T-helper 2 cell (primary cell): ENCODE measurements around the gene OPCML.

ENCODE experiments used
- DNase-seq, 5 experiments: peaks; one replicate each; pipeline versions ENCODE4 v3.0.0 to v3.0.0-alpha.2; 2012 to 2022

OPCML gene

DNA sequence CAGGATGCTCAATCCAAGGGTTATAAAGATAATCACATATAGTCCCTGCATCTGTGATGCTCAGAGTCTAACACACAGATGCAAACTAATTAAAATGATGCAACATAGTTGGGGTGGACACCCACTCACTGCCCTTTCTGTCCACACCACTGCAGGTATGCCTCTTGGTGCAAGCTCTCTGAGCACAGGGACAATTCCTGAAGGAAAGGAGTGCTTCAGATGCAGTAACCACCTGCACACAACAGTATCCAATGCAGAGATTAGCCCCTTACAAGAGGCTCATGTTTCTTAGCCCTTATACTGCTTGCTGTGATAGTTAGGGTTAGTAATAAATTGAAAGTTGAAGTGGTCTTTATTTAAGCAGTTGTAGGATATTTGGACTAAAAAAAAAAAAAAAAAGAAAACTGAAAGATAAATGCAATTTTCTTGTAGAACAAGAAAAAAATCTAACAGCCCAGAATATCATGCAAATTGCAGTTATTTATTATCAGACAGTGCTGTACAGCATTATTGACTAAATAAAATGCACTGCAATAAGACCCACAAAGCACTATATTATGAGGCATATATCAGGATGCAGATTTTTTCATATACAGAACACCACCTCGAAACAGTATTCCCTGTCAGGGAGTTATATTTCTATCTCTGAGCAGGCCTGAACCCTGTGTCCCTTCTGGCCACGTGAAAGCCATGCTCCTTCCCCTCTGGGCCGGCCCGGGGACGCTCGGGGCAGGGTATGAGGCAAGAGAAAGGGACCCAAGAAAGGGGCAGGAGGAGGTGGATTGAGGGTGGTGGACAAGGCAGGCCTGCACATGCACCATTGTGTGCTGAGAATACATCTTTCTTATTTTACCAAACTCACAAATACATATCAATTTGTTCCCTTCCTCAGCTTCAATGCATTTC is 260.2 kb downstream of the OPCML start:
- DNase-seq, result no peak

DNA sequence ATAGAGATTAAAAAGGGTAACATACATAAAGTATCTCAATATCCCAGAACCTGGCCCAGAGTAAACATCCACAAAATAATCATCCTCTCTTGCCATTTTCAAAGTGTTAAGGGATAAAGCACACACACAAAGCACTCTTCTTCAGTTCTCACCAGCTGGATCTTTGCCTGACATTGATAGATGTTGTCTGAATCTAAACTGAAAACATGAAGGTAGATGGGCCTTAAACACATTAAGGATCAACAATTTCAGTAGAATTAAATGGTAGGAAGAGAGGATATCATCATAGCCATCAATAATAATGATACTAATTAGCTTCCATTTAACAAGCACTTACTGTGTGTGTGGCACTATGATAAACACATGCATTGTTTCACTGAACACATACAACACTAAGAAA is 261.1 kb downstream of the OPCML start:
- no peak for DNase-seq

DNA sequence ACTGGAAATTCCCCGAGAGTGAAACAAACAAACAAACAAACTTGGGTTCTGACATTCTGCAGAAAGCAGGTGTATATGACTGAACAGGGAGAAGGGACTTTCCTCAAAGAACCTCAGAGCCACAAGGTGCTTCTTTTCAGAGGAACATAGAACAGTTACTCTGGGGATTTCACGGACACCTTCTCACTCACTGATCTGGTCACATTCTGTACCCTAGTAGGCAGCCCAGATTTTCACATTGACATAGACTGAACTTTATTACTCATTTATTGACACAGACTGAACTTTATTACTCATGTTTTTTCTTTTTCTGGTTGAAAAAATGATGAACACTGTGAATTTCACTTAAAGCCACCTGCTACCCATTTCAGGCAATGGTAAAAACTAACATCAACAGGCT is 263.0 kb downstream of the OPCML start:
- DNase-seq, result peak in 1 of 5 experiments; percentile 90

DNA sequence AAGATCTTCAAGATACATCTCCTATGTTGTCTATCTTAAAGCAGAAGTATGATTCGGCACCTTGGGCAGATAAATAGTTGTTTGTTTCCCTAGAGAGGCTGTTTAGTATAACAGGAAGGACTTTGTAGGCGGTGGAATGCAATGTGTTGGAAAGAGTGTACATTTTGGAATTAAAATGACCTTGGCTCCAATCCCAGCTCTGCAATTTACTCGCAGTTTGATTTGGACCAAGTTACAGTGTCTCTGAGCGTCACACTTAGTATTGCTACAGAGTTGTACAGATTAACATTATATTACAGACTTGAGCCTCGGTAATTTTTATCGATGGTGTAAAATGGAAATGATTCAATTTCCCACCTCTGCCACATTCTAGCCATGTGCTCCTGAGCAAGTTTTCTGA is 265.3 kb downstream of the OPCML start:
- no peak for DNase-seq

DNA sequence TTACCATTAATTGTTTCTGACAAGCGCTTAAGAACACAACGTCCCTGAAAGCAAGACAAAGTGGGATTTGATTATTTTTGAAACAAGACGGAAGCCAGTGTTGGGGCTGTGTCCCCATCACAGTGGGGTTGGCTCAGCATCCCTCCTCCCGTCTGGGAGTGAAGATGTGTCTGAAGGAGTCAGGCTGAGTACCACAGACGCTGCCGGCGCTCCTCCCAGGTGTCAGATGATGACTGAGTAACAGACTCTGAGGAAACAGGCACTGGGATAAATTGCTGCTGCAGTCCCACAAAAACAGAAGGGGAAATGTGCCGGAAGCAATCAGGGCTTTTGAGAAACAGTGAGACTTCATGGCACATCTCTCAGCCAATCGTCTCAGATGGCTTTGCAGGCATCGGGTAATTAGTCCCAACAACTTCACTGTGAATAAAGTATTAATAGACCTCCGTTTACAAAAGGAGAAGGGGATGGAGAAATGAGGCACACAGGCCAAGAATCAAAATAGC is 266.7 kb downstream of the OPCML start:
- DNase-seq, result no peak

DNA sequence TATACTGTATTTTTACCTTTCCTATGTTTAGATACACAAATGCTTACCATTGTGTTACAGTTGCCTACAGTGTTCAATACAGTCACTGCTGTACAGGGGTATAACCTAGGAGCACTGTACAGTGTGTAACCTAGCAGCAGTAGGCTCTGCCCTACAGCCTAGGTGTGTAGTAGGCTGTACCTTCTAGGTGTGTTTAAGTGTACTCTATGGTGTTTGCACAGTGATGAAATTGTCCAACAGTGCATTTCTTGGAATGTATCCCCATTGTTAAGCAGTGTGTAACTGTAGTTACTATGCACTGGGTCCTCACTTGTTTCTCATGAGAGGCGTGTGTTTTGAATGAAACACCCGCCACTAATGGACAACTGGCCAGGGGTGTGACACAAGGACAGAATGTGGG is 269.0 kb downstream of the OPCML start:
- no peak for DNase-seq

DNA sequence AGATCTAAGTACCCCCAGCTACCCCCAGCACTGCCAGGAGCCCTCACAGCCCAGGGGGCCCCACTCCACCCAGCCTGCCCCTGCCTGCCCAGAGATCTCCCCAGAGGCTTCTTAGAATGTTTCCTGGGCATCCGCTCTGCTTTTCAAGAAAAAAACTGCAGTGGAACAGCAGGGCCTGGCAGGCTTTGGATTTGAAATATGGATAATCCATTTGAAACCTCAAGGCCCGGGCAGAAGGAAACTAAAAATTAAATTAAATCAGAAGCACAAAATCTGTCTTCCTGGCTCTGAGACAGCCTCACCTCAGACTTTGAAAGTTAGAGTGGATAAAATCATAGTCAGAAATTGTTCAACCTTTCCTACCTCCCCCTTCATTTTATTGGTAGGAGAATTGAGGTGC is 273.6 kb downstream of the OPCML start:
- peak in 1 of 5 experiments; percentile 21 for DNase-seq

DNA sequence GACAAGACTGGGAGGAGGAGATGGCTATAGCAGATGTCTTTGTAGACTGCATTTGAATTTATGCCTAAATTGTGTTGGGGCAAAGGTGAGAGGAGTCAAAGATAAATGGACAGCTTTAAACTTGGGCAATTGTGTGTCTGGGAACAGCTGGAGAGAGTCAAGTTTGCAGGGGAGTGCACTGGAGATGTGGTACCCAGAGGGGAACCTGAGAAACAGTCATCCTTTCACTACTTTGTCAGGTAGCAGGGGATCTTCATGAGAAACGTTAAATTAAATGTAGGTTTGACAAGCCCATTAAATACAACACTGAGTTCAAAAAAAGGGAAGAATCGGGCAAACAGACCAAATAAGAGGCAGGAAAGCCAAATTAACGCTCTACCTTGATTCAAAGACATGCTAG is 277.7 kb downstream of the OPCML start:
- DNase-seq, result no peak

DNA sequence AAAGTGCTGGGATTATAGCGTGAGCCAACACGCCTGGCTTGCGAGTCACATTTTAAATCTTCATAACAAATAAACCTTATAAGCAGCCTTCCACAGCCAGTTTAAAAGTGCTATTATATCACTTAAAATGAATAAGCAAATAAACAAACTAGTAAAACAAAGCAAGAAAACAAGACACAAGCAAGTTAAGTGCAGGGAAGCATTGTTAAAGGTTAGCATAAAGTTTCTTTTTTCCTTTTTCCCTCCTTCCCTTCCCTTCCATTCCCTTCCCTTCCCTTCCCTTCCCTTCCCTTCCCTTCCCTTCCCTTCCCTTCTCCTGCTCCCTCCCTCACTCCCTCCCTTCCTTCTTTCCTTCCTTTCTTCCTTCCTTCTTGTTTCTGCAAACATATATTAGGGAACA is 278.7 kb downstream of the OPCML start:
- no peak for DNase-seq

DNA sequence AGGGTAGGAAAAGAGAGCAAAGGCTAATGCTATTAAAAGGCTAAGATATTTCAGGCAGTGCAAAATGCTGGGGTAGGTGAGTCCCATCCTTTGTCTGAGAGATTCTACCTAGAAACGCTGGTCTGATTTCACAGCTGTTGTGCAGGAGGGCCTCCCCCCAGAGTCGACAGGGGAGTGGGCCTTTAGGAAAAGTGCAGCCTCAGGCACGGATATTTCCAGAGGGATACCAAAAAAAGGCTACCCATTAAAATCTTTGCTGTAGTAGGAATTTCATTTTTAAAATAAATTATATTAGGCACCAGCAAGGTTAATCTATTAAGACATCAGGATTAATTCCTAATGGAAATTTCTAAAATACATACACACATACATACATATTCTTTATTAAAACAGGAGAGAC is 280.5 kb downstream of the OPCML start:
- no peak for DNase-seq

DNA sequence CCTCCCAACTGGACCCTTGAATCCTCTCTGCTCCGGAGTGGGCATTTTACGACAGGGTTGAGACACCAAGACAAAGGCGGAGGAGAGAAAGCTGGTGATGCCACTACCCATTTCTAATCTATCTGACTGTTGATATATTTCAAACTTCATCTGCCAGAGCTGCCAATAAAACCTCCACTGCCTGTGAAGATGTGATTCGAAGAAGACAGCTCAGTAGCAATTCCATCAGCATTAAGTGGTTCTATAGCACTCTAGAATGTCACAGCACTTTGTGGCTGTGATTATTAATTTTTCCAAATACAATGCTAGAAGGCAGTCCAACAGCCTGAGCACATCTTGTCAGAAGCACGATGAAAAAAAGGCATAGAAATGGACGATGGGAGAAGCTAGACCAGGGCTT is 282.8 kb downstream of the OPCML start:
- no peak for DNase-seq

DNA sequence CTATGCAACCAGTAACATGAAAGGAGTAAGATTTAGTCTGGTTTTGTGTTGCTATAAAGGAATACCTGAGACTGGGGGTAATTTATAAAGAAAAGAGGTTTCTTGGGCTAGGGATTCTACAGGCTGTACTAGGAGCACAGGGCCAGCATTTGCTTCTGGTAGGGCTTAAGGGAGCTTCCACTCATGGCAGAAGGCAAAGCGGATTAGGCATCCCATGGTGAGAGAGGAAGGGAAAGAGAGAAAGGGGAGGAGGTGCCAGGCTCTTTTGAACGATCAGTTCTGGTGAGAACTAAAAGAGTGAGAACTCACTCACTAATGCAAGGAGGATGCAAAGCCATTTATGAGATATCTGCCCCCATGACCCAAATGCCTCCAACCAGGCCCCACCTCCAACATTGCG is 283.2 kb downstream of the OPCML start:
- DNase-seq, result no peak

DNA sequence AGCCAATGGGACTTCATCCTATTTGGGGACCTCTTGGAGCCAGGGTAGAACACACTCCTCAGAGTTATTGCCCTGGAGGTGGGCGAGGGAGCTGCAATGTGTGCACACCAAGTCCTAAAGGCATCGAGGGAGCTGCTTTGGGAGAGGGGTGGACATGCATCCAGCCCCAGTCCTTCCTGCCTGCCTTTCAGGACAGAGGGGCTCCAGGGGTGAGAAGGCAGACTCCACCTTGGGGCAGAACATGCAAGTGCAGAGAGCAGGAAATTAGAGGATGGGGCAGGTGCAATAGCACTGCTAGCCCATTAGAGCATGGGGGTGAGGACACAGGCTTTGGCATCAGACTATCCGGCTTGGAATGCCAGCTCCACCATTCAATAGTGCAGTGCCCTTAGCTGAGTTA is 288.5 kb downstream of the OPCML start:
- no peak for DNase-seq

DNA sequence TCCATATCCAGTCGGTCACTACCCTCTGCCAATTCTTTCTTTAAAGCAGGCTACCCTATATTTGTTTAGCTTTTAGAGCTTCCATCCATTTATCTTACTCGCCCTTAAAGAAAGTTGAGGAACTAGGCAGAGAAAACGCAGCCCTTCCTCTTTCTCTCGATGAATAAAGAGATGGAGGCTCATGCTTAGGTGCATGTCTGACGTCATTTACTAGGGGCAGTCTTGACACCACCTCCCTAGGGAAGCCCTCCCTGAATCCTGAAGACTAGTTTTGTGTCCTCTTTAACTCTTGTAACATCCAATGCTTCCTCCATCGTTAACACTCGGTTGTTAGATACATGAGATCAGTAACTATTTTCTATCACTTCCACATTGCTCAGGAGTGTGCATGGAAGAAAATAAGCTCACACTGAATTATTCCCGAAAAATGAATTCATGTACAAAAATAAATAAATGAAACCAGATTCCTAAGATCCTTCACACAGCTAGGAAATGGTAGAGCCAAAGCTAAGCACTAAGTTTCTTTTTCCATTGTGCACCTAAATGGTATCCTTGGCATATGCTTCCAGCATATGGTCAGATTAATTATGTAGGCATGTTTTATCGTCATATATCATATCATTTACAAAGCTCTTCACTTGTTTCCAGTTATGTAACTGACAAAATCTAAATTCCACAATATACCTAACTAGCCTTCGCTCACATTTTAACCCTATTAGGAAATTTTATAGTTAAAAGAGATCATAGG is 291.2 kb downstream of the OPCML start:
- DNase-seq, result no peak

DNA sequence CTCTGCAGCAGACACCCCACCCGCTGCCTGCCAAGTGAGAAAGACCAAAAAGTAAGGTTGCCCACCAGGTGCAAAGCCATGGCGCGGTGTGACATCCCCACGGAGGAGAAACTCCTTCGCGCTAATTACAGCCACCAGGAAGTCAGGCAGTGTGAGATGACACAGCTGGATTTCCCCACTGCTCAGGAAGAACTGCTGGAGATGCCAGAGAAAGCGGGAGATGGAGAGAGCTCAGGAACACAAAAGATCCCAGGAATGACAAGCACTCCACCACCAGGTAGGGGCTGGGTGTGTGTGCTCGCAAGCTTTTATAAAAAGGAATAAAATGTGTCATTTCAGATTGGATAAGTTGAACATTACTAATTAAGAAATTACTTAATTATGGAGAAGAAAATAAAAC is 292.7 kb downstream of the OPCML start:
- no peak for DNase-seq

DNA sequence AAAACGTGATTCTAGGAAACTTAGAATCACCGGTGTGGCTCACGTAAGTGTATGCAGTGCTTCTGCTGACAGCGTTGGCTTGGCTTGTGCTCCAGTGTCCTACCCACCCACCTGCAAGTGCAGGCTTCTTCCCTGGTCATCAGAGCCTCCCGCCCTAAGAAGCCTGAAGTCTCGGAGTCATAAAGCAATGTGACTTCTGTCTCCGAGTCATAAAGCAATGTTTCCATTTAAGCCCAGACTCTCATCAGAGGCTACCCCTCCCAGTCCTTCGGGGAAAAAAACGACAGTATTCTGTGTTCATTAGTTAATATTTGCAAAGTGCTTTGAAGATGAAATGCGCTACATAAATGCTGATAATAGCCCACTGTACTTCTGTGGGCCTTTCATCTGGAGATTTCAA is 293.8 kb downstream of the OPCML start:
- DNase-seq, result no peak

DNA sequence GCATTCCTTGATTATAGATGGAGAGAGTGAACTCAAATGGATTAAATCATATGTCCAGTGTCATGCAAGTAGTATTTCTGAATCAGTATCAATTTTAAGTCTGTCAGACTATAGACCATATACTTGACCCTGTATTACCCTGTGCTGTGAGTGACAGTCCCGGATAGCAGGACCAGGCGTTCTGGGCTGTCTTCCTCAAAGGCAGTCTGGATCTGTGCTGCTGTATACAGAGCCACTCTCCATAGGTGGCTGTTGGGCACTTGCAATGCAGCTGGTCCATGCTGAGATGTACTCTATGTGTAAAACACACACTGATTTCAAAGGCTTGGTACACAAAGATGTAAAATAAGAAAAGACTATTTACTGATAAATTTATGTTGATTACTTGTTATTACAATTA is 294.3 kb downstream of the OPCML start:
- DNase-seq, result no peak

DNA sequence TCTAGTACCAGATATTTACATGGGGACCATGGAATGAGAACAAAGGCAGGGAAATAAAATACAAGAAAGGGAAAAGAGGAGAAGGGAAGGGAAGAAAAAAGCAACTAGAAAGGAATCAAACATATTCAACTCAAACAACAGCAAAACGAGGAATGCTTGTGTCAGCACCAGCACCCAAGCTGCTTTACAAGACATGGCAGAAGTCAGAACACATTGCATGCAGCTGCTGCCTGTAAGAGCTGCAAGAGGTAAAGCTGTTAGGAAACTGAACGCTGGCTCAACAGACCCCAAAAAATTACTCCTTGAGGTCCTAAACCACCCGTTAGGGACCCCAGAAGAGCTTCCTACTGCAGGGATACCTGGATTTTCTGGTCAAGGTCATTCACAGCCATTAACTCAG is 296.9 kb downstream of the OPCML start:
- DNase-seq, result no peak

DNA sequence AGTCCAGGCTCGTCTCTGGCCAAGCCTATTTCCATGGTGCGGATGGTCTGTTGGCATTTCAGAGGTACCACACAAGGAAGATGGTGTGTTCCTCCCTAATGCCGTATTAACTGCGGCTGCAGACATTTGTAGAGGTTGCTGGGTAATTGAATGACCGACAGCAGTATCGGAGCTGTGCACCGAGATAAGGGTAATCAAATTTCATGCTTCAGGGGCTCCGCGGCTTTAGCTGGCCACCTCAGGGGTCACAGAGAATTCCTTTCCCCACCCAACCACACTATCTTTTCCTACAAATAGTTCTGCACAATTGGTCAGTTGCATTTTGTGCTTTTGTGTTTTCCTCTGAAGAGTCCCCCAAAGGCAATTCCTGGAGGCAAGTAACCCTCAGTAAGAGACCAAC is 297.4 kb downstream of the OPCML start:
- DNase-seq, result no peak

DNA sequence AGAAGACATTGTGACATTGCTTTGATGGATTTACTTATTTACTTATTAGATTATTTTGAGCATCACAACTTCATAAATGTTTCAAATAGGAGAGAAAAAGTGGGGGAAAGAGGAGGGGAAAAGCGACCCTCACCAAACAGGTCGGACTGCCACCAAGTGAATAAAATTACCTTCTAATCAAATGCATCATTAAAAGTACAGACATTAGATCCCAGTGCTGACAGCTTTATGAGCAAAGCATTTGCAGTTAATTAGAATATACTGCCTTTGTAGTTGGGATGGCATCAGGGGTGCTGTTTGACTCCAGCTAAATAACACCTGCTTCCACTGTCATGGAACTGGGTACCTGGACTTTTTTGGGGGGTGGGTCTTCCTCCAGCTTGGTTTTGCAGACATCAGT is 299.6 kb downstream of the OPCML start:
- DNase-seq, result no peak

DNA sequence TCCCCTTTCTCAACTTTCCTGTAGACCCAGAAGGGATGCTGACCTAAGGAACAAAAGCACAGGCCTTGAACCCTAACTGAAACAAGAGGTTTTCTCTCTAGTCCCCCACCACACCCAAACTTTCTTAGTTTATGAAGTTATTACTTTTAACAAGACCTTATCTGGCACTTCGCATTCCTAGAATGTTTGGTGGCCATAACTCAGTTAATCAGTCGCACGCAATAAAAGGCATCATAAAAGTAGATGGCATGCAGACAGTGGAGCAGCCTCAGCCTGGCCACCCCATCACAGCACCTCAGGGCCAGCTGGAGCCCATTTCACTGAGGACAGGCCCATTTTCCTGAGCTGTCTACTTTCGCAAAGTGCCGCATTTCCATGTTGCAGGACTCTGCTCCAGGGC is 301.9 kb downstream of the OPCML start:
- no peak for DNase-seq

DNA sequence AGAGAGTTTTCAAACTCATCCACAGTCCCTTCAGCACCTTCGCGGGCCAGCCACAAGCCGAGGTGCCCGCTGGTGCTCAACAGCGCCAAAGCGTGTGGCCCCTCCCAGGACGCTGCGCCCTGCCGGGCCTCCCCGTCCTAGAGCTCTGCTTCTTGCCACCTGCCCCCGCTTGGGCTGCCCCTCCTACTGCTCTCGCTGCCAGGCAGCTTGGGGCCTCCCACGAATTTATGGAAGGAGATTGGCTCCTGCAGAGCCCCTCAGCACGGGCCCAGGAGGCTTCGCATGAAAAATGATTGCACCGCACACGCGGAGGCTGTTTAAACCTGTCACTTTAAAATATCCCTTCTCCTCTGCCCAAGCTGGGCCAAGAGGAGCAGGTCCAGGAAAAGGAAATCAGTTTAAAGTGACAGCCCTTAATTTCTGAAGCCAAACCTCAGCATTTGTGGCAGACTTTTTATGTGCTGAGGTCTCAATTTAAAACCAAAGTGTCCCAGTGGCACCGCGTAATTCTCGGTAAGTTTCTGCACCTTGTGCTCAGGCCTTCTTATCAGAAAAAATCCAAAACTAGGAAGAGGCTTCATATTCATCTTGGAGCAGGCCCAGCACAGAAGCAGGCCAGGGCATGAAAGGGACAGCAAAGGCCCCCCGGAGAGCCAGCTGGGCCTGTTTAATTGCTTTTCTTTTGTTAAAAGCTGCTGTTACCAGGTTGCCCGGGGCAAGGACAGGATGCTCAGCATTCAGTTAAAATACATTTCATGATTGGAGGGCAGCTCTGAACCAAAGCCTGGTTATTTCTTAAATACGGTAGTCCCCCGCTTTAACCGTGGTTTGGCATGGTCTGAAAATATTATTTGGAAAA is 303.6 kb downstream of the OPCML start:
- DNase-seq, result peak in 1 of 5 experiments; percentile 26

DNA sequence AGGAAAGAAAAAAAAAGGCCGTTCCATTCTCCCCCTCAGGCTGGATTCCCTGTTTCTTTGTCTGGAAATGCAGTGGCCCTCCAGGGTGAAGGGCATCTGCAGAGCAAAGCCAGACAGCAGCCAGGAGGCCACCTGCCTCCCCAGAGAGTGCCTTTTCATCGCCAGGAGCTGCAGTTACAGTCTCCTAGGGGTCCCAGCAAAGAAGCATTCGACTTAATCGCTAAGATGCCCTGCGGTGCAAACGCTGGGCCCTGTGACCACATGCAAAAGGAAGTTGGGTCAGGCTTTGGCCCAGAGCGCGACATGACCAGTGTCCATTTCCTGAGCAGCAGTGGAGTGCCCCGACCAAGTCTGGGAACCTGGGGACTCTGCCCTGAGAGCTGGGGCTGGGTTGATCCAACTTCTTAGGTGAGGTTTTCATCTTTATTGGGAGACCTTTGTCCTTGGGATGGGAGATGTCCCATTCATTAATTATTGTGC is 304.6 kb downstream of the OPCML start:
- no peak for DNase-seq
